Gastroesophageal sphincter (tissue), 4 donors: Measurements from ENCODE around the gene PIF1. TPM values are rescaled to one million over a fixed set of nuclear protein-coding genes. Genes with fewer than 3 reads are reported as not detected.

ENCODE experiments used
- ATAC-seq: fragments of 150-250 bp; one replicate; pipeline ENCODE4 v1.9.1; 2016; ENCODE audit warnings: mild to moderate bottlenecking, moderate library complexity
- H3K27ac ChIP-seq, 4 donors: fragments of 200-600 bp; sonication (generic) in 3 of 4; 1 replicate in 3 of 4; 2 replicates in 1 of 4; pipeline ENCODE4 v1.5.1; 2016 to 2019
- H3K27me3 ChIP-seq: fragments of 200-600 bp; sonication (generic); one replicate; pipeline ENCODE4 v1.5.1; 2019
- H3K36me3 ChIP-seq, 2 donors: fragments of 200-600 bp; sonication (generic); one replicate each; pipeline ENCODE4 v1.5.1; 2019; ENCODE audit warnings: control low read depth in 1 of 2
- H3K4me1 ChIP-seq, 3 donors: fragments of 200-600 bp; sonication (generic); 1 replicate in 2 of 3; 2 replicates in 1 of 3; pipeline ENCODE4 v1.5.1; 2016 to 2019; ENCODE audit warnings: control low read depth in 2 of 3
- H3K4me3 ChIP-seq, 2 donors: fragments of 200-600 bp; sonication (generic); one replicate each; pipeline ENCODE4 v1.5.1; 2019; ENCODE audit warnings: mild to moderate bottlenecking in 1 of 2, moderate library complexity in 1 of 2
- H3K9me3 ChIP-seq, 3 donors: fragments of 200-600 bp; sonication (generic); one replicate each; pipeline ENCODE4 v1.5.1; 2017 to 2019; ENCODE audit warnings: control low read depth in 2 of 3
- CTCF ChIP-seq, 4 experiments: fragments of 200-600 bp in 2 of 4; fragments of 450-650 bp in 2 of 4; sonication (generic) in 1 of 4; IDR thresholded peaks; one replicate each; pipeline ENCODE4 v1.5.1; 2017 to 2019; ENCODE audit warnings: antibody characterized with exemption in 4 of 4, mild to moderate bottlenecking in 2 of 4, moderate library complexity in 2 of 4
- EP300 ChIP-seq: sonication (generic); formaldehyde crosslinking; IDR thresholded peaks from one replicate; pipeline ENCODE4 v1.6.1; 2017; ENCODE audit warnings: antibody characterized with exemption, mild to moderate bottlenecking
- POLR2A ChIP-seq, 2 donors: fragments of 450-650 bp; IDR thresholded peaks; one replicate each; pipeline ENCODE4 v1.6.1; 2017; ENCODE audit warnings: antibody characterized with exemption in 2 of 2, mild to moderate bottlenecking in 2 of 2, moderate library complexity in 1 of 2
- POLR2AphosphoS5 ChIP-seq: sonication (generic); formaldehyde crosslinking; IDR thresholded peaks from one replicate; pipeline ENCODE4 v1.6.1; 2017; ENCODE audit warnings: antibody characterized with exemption
- WGBS, 2 donors: methylation state at CpG; one replicate each; pipeline ENCODE4 v1.1.5; 2018; ENCODE audit warnings: low coverage in 1 of 2; 5-methylcytosine and 5-hydroxymethylcytosine counted together
- total RNA-seq, 4 donors: library from RNA; depleted of rRNA; stranded (reverse); fragments of >200 nt; gene quantifications; one replicate each; pipeline ENCODE4 v1.1.0, GENCODE V29; 2016

PIF1 gene
- total RNA-seq, 4 donors from 2014 or later = 1.6 to 3.4 (median 2.3) TPM

GRCh38 chr15:64776402-64776786 lies 49.1 kb downstream of the PIF1 start:
- Histone ChIP-seq H3K4me3 (peak overlapping the region; percentile 68 to 76), H3K9me3 (no peaks in the 10 kb centered on the region), H3K36me3 (no peaks in the 10 kb centered on the region), H3K27me3 (no peaks in the 10 kb centered on the region), H3K27ac (peak overlapping the region; percentile 92 to 98 (median 98)), H3K4me1 (peaks cover 0 to 59% (median 10%) of the 10 kb centered on the region in 3 donors)
- WGBS, 2 donors = 32% methylated on average over 7 of the region's 25 CpGs; no CpG with 5 or more reads in 1 of the 2 donors
- no peak for ATAC-seq
- TF ChIP-seq POLR2AphosphoS5 (no peak), CTCF (IDR thresholded peaks at IDR 0.05) (peak in 1 of 4 experiments; percentile 15), POLR2A (IDR thresholded peaks at IDR 0.05) (no peak), EP300 (no peak)

GRCh38 chr15:64775551-64776401 lies 49.7 kb downstream of the PIF1 start, which contains the start of gene RBPMS2:
TSS of gene RBPMS2 (minus strand) at chr15:64775589. CDS start at chr15:64775319, 270 bp downstream.
- Histone ChIP-seq H3K4me1 (peaks cover 0 to 64% (median 10%) of the 10 kb centered on the region in 3 donors), H3K36me3 (no peaks in the 10 kb centered on the region), H3K4me3 (peak within 1 kb of the TSS; percentile 68 to 76), H3K27ac (peak within 1 kb of the TSS; percentile 92 to 98 (median 98)), H3K27me3 (no peaks in the 10 kb centered on the region), H3K9me3 (no peaks in the 10 kb centered on the region)
- peak; percentile 83 for ATAC-seq
- TF ChIP-seq EP300 = no peak
- TF ChIP-seq CTCF (IDR thresholded peaks at IDR 0.05) = no peak
- TF ChIP-seq POLR2A (IDR thresholded peaks at IDR 0.05) = peak; percentile 42 to 47
- TF ChIP-seq POLR2AphosphoS5 = no peak
- 0% methylated on average over 1 to 8 of the region's 90 CpGs for WGBS, 2 donors

- H3K36me3 ChIP-seq = no peaks in the 10 kb centered on the region
- H3K4me3 ChIP-seq = peak overlapping the region; percentile 68 to 76
- no peaks in the 10 kb centered on the region for H3K27me3 ChIP-seq
- peak; percentile 43 for ATAC-seq
- peak overlapping the region; percentile 92 to 98 (median 98) for H3K27ac ChIP-seq
- no peaks in the 10 kb centered on the region for H3K9me3 ChIP-seq
- TF ChIP-seq CTCF (IDR thresholded peaks at IDR 0.05) = no peak
- peak; percentile 10 to 33 for TF ChIP-seq POLR2A (IDR thresholded peaks at IDR 0.05)
- no CpG with 5 or more reads among the region's 115 CpGs for WGBS, 2 donors
- H3K4me1 ChIP-seq = peaks cover 0 to 73% (median 10%) of the 10 kb centered on the region in 3 donors
Observed at GRCh38 chr15:64774629-64775493, 50.6 kb downstream of the PIF1 start.

- Histone ChIP-seq H3K36me3 (no peaks in the 10 kb centered on the region), H3K9me3 (no peaks in the 10 kb centered on the region), H3K4me3 (peak overlapping the region; percentile 68 to 76), H3K27me3 (no peaks in the 10 kb centered on the region), H3K27ac (peak overlapping the region; percentile 92 to 98 (median 98)), H3K4me1 (peaks cover 0 to 75% (median 10%) of the 10 kb centered on the region in 3 donors)
- peak; percentile 3 for ATAC-seq
- 13% methylated on average over 3 of the region's 21 CpGs; no CpG with 5 or more reads in 1 of the 2 donors for WGBS, 2 donors
- TF ChIP-seq POLR2A (IDR thresholded peaks at IDR 0.05) = no peak
Observed at GRCh38 chr15:64774037-64774628, 51.3 kb downstream of the PIF1 start.

- H3K27ac ChIP-seq = peak overlapping the region; percentile 92 to 98 (median 98)
- peak overlapping the region; percentile 68 to 76 for H3K4me3 ChIP-seq
- H3K4me1 ChIP-seq = peaks cover 0 to 77% (median 10%) of the 10 kb centered on the region in 3 donors
- whole genome bisulfite sequencing, 2 donors = no CpG with 5 or more reads among the region's 2 CpGs
- no peaks in the 10 kb centered on the region for H3K27me3 ChIP-seq
- ATAC-seq = no peak
- TF ChIP-seq POLR2AphosphoS5 = no peak
- no peak for TF ChIP-seq CTCF (IDR thresholded peaks at IDR 0.05)
- no peak for TF ChIP-seq EP300
- TF ChIP-seq POLR2A (IDR thresholded peaks at IDR 0.05) = no peak
- H3K9me3 ChIP-seq = no peaks in the 10 kb centered on the region
- no peaks in the 10 kb centered on the region for H3K36me3 ChIP-seq
Observed at GRCh38 chr15:64773606-64774005, 51.8 kb downstream of the PIF1 start.
